ENCODE measurements around the gene EHD2.
A peak's percentile ranks its signal among the peaks of the same experiment; 100 is the strongest.
"Not testable (repeated sequence)": the region's sequence is repeated elsewhere in the genome, so short reads cannot be mapped to it uniquely, and the experiment has no call there.

The EHD2 gene

GRCh38 chr19:47781590-47782262 lies 68.5 kb downstream of the EHD2 start:
- DNase-seq, result no peak
- in situ Hi-C loops (cut with MboI; ENCODE audit: low pct_unique_long_range_greater_than_20kb, low sequenced_read_pairs), result no loop called here

GRCh38 chr19:47786566-47786965 lies 73.3 kb downstream of the EHD2 start:
- DNase-seq, result no peak
- in situ Hi-C loops (cut with MboI; ENCODE audit: low pct_unique_long_range_greater_than_20kb, low sequenced_read_pairs), result no loop called here

GRCh38 chr19:47787307-47787706 lies 74.1 kb downstream of the EHD2 start:
- in situ Hi-C loops (cut with MboI; ENCODE audit: low pct_unique_long_range_greater_than_20kb, low sequenced_read_pairs); DNase-seq: not testable (repeated sequence)

DNA sequence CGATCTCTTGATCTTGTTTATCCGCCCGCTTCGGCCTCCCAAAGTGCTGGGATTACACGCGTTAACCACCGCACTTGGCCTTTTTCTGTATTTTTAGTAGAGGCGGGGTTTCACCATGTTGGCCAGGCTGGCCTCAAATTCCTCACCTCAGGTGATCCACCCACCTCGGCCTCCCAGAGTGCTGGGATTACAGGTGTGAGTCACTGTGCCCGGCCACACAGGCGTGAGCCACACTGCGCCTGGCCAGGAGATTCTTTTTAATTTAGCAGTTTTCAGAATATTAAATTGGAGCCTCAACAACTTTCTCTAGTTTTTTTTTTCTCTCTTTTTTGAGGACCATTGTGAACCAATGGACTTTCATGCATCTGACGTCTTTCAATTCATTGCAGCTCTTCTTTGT lies 76.6 kb downstream of the EHD2 start:
- DNase-seq; in situ Hi-C loops (cut with MboI; ENCODE audit: low pct_unique_long_range_greater_than_20kb, low sequenced_read_pairs): not testable (repeated sequence)

DNA sequence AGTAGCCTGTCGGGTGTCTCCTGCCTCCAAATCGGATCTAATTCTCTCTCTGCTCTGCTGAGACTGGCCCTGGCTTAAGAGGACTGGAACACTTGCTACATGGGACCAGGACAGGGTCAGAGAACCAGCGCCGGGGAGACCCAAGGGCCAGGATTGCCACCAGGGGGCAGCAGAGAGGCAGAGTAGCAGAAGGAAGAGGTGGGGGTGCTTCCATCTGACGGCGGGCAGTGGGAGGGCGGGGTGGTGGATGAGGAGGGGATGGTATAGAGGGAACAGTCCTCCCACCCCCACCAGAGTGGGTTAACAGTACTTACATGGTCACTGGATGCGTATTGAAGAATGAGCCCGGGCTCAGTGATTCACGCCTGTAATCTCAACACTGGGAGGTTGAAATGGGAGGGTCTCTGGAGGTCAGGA lies 77.2 kb downstream of the EHD2 start:
- DNase-seq, result peak; percentile 76
- in situ Hi-C loops (cut with MboI; ENCODE audit: low pct_unique_long_range_greater_than_20kb, low sequenced_read_pairs), result no loop called here

DNA sequence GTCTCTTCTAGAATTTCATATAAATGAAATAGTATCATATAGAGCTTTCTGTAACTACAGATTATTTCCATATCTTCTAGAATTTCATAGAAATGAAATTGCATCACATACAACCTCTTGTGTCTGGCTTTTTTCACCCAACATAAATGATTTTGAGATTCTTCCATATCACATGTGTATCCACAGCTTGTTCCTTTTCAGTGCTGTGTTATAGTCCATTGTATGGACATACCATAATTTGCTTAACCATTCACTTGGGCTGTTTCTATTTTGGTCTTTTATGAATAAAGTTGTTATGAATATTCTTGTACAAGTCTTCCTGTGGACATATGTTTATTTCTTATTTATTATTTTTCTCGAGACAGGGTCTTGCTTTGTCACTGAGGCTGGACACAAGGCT lies 79.4 kb downstream of the EHD2 start:
- in situ Hi-C loops (cut with MboI; ENCODE audit: low pct_unique_long_range_greater_than_20kb, low sequenced_read_pairs), result no loop called here
- no peak for DNase-seq
